H9 (cell line): ENCODE data around the gene ALG9. TPM values are rescaled to one million over a fixed set of nuclear protein-coding genes. Genes with fewer than 3 reads are reported as not detected.

Experiments used
- DNase-seq: peaks from one replicate; pipeline ENCODE4 v3.0.0-alpha.2; 2017
- H2AFZ ChIP-seq: one replicate; pipeline ENCODE4 v1.6.1; 2013; ENCODE audit warnings: mild to moderate bottlenecking, low read length, control low read depth, moderate library complexity
- H2AK5ac ChIP-seq: 2 replicates; pipeline ENCODE4 v1.6.1; 2013; ENCODE audit warnings: low read length, control low read depth, mixed read lengths; ENCODE audit not compliant: insufficient read length
- H2BK120ac ChIP-seq: one replicate; pipeline ENCODE4 v1.6.1; 2013; ENCODE audit warnings: low read depth, mild to moderate bottlenecking, low read length, control low read depth, inconsistent platforms; ENCODE audit not compliant: poor library complexity, severe bottlenecking
- H2BK12ac ChIP-seq: 2 replicates; pipeline ENCODE4 v1.6.1; 2013; ENCODE audit warnings: low read length, control low read depth, mixed read lengths, low read depth; ENCODE audit not compliant: insufficient read length
- H2BK15ac ChIP-seq: 2 replicates; pipeline ENCODE4 v1.6.1; 2013; ENCODE audit warnings: low read depth, low read length, control low read depth
- H2BK20ac ChIP-seq: one replicate; pipeline ENCODE4 v1.6.1; 2013; ENCODE audit warnings: low read depth, mild to moderate bottlenecking, low read length, control low read depth, inconsistent platforms; ENCODE audit not compliant: poor library complexity, severe bottlenecking
- H2BK5ac ChIP-seq: 2 replicates; pipeline ENCODE4 v1.6.1; 2013; ENCODE audit warnings: low read length, control low read depth, mixed read lengths; ENCODE audit not compliant: insufficient read length
- H3K14ac ChIP-seq: 2 replicates; pipeline ENCODE4 v1.6.1; 2013; ENCODE audit warnings: low read length, control low read depth; ENCODE audit not compliant: insufficient read depth
- H3K18ac ChIP-seq: 2 replicates; pipeline ENCODE4 v1.6.1; 2013; ENCODE audit warnings: low read depth, mild to moderate bottlenecking, mixed read lengths, low read length, control low read depth; ENCODE audit not compliant: insufficient read length
- H3K23ac ChIP-seq: 2 replicates; pipeline ENCODE4 v1.6.1; 2013; ENCODE audit warnings: low read length, control low read depth, mixed read lengths, low read depth; ENCODE audit not compliant: insufficient read length
- H3K23me2 ChIP-seq: 2 replicates; pipeline ENCODE4 v1.6.1; 2013; ENCODE audit warnings: low read depth, mild to moderate bottlenecking, mixed read lengths, low read length, control low read depth; ENCODE audit not compliant: insufficient read length, poor library complexity, severe bottlenecking
- H3K27ac ChIP-seq: 2 replicates; pipeline ENCODE4 v1.5.1; 2013; ENCODE audit warnings: low read length, control low read depth, mixed read lengths, low read depth; ENCODE audit not compliant: insufficient read length
- H3K27me3 ChIP-seq: 2 replicates; pipeline ENCODE4 v1.6.1; 2013; ENCODE audit warnings: low read length, control low read depth, inconsistent platforms; ENCODE audit not compliant: insufficient read depth
- H3K4ac ChIP-seq: 2 replicates; pipeline ENCODE4 v1.6.1; 2013; ENCODE audit warnings: low read depth, mild to moderate bottlenecking, control low read depth, inconsistent platforms, low read length, moderate library complexity
- H3K4me1 ChIP-seq: 2 replicates; pipeline ENCODE4 v1.6.1; 2013; ENCODE audit warnings: low read length, control low read depth, inconsistent platforms; ENCODE audit not compliant: insufficient read depth
- H3K4me2 ChIP-seq: 2 replicates; pipeline ENCODE4 v1.6.1; 2013; ENCODE audit warnings: low read length, control low read depth, mixed read lengths; ENCODE audit not compliant: insufficient read length, insufficient read depth
- H3K56ac ChIP-seq: 2 replicates; pipeline ENCODE4 v1.6.1; 2013; ENCODE audit warnings: low read depth, mild to moderate bottlenecking, mixed read lengths, low read length, control low read depth; ENCODE audit not compliant: insufficient read length
- H3K79me1 ChIP-seq: 2 replicates; pipeline ENCODE4 v1.6.1; 2013; ENCODE audit warnings: low read depth, mild to moderate bottlenecking, moderate library complexity, low read length, control low read depth, inconsistent platforms; ENCODE audit not compliant: insufficient read depth, poor library complexity, severe bottlenecking
- H3K79me2 ChIP-seq: 2 replicates; pipeline ENCODE4 v1.6.1; 2013; ENCODE audit warnings: low read length, control low read depth, inconsistent platforms; ENCODE audit not compliant: insufficient read depth
- H3K9ac ChIP-seq: 2 replicates; pipeline ENCODE4 v1.6.1; 2013; ENCODE audit warnings: low read length, control low read depth, mixed read lengths; ENCODE audit not compliant: insufficient read length; ENCODE audit errors: extremely low read depth
- H3K9me3 ChIP-seq: one replicate; pipeline ENCODE4 v1.6.1; 2013; ENCODE audit warnings: low read depth, low read length, inconsistent platforms; ENCODE audit not compliant: control insufficient read depth
- H3T11ph ChIP-seq: one replicate; pipeline ENCODE4 v1.6.1; 2013; ENCODE audit warnings: mild to moderate bottlenecking, low read length, control low read depth, inconsistent platforms
- H4K20me1 ChIP-seq: one replicate; pipeline ENCODE4 v1.6.1; 2013; ENCODE audit not compliant: control insufficient read depth, insufficient read length, insufficient read depth
- H4K5ac ChIP-seq: 2 replicates; pipeline ENCODE4 v1.6.1; 2013; ENCODE audit warnings: low read depth, mild to moderate bottlenecking, mixed read lengths, low read length, control low read depth; ENCODE audit not compliant: insufficient read length
- H4K8ac ChIP-seq: replicated peaks from 2 replicates; pipeline ENCODE4 v1.6.1; 2013; ENCODE audit warnings: low read length, control low read depth, mixed read lengths, low read depth; ENCODE audit not compliant: insufficient read length
- H4K91ac ChIP-seq: 2 replicates; pipeline ENCODE4 v1.6.1; 2013; ENCODE audit warnings: low read depth, mild to moderate bottlenecking, moderate library complexity, mixed read lengths, low read length, control low read depth; ENCODE audit not compliant: insufficient read length
- H3K27ac Mint-ChIP-seq, 3 experiments: 2 replicates in 2 of 3; 3 replicates in 1 of 3; pipeline ENCODE4 v1.8.0; 2020 to 2021; ENCODE audit warnings: mixed read lengths in 3 of 3, mild to moderate bottlenecking in 1 of 3, moderate library complexity in 1 of 3
- H3K27me3 Mint-ChIP-seq: 2 replicates; pipeline ENCODE4 v1.8.0; 2021; ENCODE audit warnings: low read depth, mild to moderate bottlenecking, moderate library complexity, mixed read lengths
- H3K36me3 Mint-ChIP-seq, 3 experiments: 2 replicates in 2 of 3; 3 replicates in 1 of 3; pipeline ENCODE4 v1.8.0; 2020 to 2021; ENCODE audit warnings: low read depth in 3 of 3, mixed read lengths in 3 of 3; ENCODE audit not compliant: insufficient read depth in 1 of 3
- H3K4me1 Mint-ChIP-seq, 2 experiments: 2 replicates each; pipeline ENCODE4 v1.8.0; 2020; ENCODE audit warnings: mixed read lengths in 2 of 2
- H3K4me3 Mint-ChIP-seq, 2 experiments: 2 replicates in 1 of 2; 3 replicates in 1 of 2; pipeline ENCODE4 v1.8.0; 2020 to 2021; ENCODE audit warnings: mild to moderate bottlenecking in 2 of 2, mixed read lengths in 2 of 2, moderate library complexity in 1 of 2
- H3K9me3 Mint-ChIP-seq, 2 experiments: 2 replicates in 1 of 2; 3 replicates in 1 of 2; pipeline ENCODE4 v1.8.0; 2020; ENCODE audit warnings: mild to moderate bottlenecking in 2 of 2, mixed read lengths in 2 of 2, moderate library complexity in 1 of 2
- total RNA-seq: library from RNA; stranded (reverse); gene quantifications from 2 replicates; pipeline ENCODE4 v1.2.1, GENCODE V29; 2021
- TF ChIP-seq, protein P1 (sequence below): fragments of 200-600 bp; sonication (generic); conservative IDR thresholded peaks from 3 replicates; pipeline ENCODE4 v1.8.0; 2021; ENCODE audit warnings: antibody characterized with exemption, mild to moderate bottlenecking

ALG9 gene
- total RNA-seq, 1 experiment from 2014 or later, result 26.0 TPM

DNA sequence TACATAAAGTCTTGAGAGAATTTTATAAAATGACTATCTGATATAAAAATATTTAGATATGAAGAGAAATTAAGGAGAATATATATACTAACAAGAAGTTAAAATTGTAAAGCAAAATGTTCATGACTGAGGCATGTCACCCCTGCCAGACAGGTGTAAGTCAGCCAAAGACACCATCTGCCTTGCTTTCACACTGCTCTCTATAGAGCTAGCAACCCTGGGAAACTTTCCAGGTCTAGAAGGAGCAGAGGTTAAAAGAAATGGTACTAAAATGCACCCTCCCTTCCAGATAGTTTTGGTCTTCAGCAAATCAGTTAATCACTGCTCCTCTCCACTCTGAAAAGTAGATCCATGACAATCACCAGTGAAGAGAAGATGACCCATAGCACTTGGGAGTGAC, 121.7 kb downstream of the ALG9 start:
- Histone ChIP-seq H3K14ac (no peak overlapping the region), H2BK20ac (no peak overlapping the region), H3K27me3 (no peaks in the 10 kb centered on the region), H3K23me2 (no peaks in the 10 kb centered on the region), H3K79me1 (no peaks in the 10 kb centered on the region), H3K9me3 (no peaks in the 10 kb centered on the region), H4K20me1 (no peaks in the 10 kb centered on the region), H3K18ac (no peak overlapping the region), H4K5ac (no peak overlapping the region), H3K56ac (no peak overlapping the region), H3K4me2 (no peak overlapping the region), H3K4ac (no peak overlapping the region), H3K23ac (no peak overlapping the region), H3K79me2 (no peaks in the 10 kb centered on the region), H3K27ac (no peak overlapping the region), H2BK120ac (no peak overlapping the region), H3K4me1 (no peaks in the 10 kb centered on the region), H2BK5ac (no peak overlapping the region), H3T11ph (no peak overlapping the region), H2AFZ (no peak overlapping the region), H3K9ac (no peak overlapping the region), H4K8ac (no peak overlapping the region), H2BK12ac (no peak overlapping the region), H2AK5ac (no peak overlapping the region), H4K91ac (no peak overlapping the region), H2BK15ac (no peak overlapping the region)
- Mint-ChIP-seq H3K4me1 (no peaks in the 10 kb centered on the region), H3K4me3 (no peak overlapping the region), H3K27me3 (no peaks in the 10 kb centered on the region), H3K9me3 (no peaks in the 10 kb centered on the region), H3K27ac (no peak overlapping the region), H3K36me3 (peaks cover 54 to 82% (median 78%) of the 10 kb centered on the region in 3 experiments)
- no peak for DNase-seq
- TF ChIP-seq, protein P1, sequence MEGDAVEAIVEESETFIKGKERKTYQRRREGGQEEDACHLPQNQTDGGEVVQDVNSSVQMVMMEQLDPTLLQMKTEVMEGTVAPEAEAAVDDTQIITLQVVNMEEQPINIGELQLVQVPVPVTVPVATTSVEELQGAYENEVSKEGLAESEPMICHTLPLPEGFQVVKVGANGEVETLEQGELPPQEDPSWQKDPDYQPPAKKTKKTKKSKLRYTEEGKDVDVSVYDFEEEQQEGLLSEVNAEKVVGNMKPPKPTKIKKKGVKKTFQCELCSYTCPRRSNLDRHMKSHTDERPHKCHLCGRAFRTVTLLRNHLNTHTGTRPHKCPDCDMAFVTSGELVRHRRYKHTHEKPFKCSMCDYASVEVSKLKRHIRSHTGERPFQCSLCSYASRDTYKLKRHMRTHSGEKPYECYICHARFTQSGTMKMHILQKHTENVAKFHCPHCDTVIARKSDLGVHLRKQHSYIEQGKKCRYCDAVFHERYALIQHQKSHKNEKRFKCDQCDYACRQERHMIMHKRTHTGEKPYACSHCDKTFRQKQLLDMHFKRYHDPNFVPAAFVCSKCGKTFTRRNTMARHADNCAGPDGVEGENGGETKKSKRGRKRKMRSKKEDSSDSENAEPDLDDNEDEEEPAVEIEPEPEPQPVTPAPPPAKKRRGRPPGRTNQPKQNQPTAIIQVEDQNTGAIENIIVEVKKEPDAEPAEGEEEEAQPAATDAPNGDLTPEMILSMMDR, result no peak
